Posterior vena cava (tissue), 2 donors: ENCODE results near the gene ENKD1. TPM values are rescaled to one million over a fixed set of nuclear protein-coding genes. Genes with fewer than 3 reads are reported as not detected.
"Not testable (repeated sequence)": the region's sequence is repeated elsewhere in the genome, so short reads cannot be mapped to it uniquely, and the experiment has no call there.

Experiments
- DNase-seq: peaks from one replicate; pipeline ENCODE4 v3.0.0-alpha.2; 2020; ENCODE audit warnings: low spot score
- intact Hi-C, 2 donors: fragments of 100-400 bp; cut with DNase I; formaldehyde crosslinking; loops; one replicate each; pipeline versions ENCODE4 v1.14.1 to v1.14.2; 2022 to 2023
- long read RNA-seq, 2 donors: library from polyadenylated mRNA; unstranded; transcript quantifications; one replicate each; pipeline ENCODE4 v2.0.0, GENCODE V29; 2020 to 2021
- total RNA-seq, 2 donors: library from RNA; stranded (reverse); fragmentation: NEBNext Ultra II Directional; extraction: Animal tissue kit (Norgen Biotek cat#: 25700); gene quantifications; one replicate each; pipeline ENCODE4 v1.2.1, GENCODE V29; 2021
- donor health status: DM: yes; HTN: yes; CAD: no.
- donor health status: DM: yes; HTN: yes; CAD: no.

Gene ENKD1, protein sequence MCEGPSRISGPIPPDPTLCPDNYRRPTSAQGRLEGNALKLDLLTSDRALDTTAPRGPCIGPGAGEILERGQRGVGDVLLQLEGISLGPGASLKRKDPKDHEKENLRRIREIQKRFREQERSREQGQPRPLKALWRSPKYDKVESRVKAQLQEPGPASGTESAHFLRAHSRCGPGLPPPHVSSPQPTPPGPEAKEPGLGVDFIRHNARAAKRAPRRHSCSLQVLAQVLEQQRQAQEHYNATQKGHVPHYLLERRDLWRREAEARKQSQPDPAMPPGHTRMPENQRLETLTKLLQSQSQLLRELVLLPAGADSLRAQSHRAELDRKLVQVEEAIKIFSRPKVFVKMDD
- total RNA-seq = 10 to 100 TPM; 12.2 to 12.6 TPM
- long read RNA-seq, donor 1, transcript ENKD1-201 (7 exons, 1,579 nt) = major isoform, 6 of 8 reads
- long read RNA-seq, donor 1, partial matches to known transcripts = 1 of 8 reads
- long read RNA-seq, donor 1, other reads (novel, unspliced or antisense) = 1 of 8 reads
- long read RNA-seq, donor 2, partial matches to known transcripts = 2 of 7 reads
- long read RNA-seq, donor 2, other reads (novel, unspliced or antisense) = 3 of 7 reads

DNA sequence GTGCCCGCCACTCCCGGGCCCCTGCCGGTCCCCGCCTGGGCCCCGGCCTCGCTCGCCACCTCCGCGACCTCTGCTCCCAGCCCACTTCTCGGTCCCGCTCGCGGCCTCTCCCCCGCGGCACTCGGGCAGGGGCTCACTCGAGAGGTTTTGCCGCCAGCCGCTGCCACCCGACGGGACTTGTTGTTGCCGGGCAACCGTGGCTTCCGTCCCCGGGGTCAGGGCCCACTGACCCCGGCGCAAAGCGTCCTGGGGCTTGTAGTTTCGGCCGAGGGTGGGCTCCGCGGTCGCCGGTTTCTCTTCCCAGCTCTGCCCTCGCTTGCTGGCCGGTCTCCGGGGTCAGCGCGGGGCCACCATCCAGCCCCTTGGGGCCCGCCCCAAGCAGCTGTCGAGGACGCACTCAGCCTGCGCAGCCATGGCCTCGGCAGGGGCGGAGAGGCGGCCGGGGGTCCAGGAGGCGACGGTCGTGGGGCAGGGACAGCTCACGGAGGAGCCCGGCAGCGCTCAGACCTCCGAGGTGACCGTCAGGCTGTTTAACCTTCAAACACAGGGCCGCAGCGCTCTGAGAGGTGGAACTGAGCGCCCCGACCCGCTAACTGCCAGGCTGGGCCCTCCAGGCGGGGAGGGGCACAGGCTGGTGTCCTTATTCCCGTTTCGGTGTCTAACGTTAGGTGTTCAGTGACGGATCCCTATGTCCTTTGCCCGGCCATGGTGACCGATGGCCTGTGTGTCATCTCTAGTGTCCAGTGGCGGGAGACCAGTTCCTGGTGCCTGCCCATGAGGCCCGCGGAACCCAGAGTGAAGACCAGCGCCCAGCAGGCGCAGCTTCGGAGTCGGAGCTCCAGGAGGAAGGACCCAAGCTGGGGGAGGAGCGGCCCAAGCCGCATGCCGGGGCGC, at the start of gene ENKD1, which contains the start of gene C16orf86:
TSS of gene ENKD1 (minus strand) at position 192 of the 894 bp plus-strand sequence. CDS start 308 bp downstream, outside the sequence.
TSS of gene C16orf86 (plus strand) at position 256 of the 894 bp plus-strand sequence. CDS start at position 413, 157 bp downstream.
- DNase-seq = peak; percentile 95
- intact Hi-C loops = loop anchor here (5.0 to 10.0 kb wide), 3 partner anchors 102 to 145 kb away; partner anchors contain the start of gene CTCF (in 2 of the 2)

DNA sequence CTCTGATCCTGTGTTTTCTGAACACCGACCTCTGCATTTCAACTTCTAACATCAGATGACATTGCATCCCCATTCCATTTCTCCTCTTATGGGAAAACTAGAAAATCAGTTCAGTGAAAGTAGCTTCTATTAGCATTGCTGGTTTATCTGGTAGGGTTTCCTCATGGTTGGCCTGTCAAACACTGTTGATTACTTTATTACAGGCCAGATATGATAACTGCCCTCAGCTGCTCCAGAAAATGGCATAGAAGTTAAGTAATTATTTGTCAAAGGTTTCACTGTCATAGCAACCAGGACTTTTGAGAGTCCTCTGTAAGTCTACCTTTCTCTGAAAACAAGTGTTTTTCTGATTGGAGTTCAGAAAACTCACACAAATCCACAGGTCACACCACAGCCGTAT, 49.5 kb upstream of the ENKD1 start:
- DNase-seq = no peak
- intact Hi-C loops = no loop called here

DNA sequence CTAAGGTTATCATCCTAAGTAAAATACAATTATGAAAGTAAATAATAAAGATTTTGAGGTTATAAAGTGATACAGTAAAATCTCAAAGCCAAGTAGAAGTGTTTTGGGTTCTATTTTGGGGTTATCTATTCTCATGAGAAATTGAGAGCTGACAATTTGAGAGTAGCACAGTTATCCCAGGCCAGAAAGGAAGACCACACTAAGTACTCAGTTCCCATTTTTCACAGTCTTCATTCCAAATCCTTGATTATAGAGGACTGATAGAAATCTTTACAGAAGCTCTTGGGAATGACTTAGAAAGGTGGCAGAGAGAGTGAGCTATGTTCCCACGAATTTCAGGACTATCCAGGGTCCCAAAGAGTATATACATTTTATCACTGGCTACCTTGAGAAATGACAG, 48.0 kb upstream of the ENKD1 start:
- intact Hi-C loops = no loop called here

DNA sequence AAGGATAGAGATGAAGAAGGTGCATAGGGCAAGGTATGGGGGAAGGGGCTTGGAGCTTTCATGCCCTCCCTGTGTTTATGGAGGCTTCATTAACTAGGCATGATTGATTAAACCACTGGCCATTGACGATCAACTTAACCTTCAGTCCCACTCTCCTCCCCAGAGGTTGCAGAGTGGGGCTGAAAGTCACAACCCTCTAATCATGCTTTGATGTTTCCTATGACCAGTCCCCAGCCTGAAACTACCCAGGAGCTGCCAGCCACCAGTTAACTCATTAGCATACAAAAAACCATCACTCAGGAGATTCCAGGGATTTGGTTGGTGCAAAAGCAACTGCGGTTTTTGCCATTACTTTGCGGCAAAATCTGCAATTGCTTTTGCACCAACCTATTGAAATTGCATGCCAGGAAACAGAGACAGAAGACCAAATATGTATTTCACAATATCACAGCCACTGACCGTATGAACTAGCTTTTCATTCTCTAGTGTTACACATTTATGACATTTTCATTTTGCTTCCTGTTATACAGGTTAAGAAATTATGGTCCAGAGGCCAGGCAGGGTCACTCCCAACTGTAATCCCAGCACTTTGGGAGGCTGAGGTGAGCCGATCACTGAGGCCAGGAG, 47.2 kb upstream of the ENKD1 start:
- intact Hi-C loops = no loop called here
- DNase-seq = no peak

More for the DNA sequence above, 48.0 kb upstream of the ENKD1 start:
- DNase-seq = no peak

DNA sequence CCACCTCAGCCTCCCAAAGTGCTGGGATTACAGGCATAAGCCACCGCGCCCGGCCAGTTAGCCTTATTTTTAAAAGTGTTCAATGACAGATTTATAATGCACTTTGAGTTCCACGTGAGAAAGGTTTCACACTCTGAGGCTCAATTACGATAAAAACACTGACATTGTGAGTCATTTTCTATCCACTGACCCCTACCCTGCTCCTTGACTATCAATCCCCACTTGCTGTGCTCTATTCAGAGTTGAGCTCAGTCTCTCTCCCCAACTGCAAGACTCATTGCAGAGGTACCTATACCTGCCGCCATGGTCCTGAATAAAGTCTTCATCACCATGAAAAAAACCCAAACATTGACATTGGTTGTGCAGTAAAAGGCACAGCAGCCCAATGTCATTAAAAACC, 44.1 kb upstream of the ENKD1 start:
- intact Hi-C loops = no loop called here
- no peak for DNase-seq

DNA sequence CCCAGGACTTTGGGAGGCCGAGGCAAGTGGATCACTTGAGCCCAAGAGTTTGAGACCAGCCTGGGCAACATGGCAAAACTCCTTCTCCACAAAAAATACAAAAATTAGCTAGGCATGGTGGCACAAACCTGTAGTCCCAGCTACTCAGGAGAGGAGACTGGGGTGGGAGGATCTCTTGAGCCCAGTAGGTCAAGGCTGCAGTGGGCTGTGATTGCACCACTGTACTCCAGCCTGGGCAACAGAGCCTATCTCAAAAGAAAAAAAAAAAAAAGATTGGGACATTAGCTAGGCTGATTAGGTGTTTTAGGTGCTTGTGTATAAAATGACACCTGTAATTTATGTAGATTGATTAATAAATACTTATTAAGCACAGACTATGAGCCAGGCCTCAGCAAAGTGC, 42.5 kb upstream of the ENKD1 start:
- intact Hi-C loops = no loop called here
- DNase-seq = no peak

DNA sequence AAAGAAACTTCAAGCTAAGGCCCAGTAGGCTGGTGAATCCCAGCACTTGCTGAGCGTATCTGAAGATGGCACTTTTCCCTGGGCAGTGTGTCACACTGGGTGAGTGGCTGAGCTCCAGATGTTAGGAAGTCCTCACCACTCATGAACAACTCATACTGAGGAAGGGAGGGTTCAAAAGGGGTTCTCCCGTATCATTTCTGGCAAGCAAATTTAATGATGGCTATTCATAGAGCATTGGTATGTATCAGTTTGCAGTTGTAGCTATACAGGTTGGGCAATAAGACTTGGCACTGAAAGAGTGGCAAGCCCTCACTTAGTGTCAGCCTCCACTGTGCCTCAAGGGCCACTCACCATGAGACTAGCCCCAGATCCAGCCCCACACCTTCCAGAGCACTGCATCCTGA, 41.8 kb upstream of the ENKD1 start:
- DNase-seq = no peak
- intact Hi-C loops = no loop called here

DNA sequence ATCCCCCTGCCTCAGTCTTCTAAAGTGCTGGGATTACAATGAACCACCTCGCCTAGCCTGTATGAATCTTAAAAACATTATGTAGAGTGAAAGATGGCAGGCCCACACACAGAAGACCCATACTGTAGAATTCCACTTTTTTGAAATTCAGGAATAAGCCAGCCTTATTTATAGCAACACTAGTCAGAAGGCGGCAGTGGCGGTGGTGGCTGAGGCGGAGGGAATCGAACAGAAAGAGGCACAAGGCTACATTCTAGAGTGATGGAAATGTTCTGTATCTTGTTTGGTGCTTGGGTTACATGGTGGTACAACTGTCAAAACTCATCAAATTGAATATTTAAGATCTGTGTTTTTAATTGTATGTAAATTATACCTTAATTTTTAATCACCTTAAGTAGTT, 41.2 kb upstream of the ENKD1 start:
- no peak for DNase-seq
- intact Hi-C loops = no loop called here

DNA sequence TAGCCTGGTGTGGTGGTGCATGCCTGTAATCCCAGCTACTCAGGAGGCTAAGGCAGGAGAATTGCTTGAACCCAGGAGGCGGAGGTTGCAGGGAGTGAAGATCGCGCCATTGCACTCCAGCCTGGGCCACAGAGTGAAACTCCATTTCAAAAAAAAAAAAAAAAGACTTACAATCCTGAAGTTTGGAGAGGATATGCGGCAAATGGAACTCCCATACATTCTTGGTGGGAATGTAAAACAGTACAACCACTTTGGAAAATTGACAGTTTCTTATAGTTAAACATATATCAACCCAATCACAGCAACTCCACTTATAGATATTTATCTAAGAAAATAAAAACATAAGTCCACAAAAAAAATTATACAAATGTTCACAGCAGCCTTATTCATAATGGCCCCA, 40.7 kb upstream of the ENKD1 start:
- intact Hi-C loops = no loop called here

DNA sequence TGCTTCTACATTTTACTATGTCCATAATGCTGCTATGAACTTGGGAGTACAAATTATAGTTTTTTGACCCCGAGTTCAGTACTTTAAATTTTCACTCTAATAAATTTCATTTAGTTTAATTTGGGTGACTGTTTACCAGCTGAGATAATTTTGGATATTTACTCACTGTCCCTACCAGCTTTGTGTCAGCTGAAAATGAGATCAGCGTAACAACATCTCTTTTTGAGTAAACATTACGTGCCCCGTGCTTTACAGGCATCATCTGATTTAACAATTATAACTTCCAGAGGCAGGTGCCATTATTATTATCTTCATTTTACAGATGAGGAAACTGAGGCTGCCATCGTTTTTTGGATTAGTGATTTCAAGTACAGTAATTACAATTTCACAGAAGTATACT, 37.6 kb upstream of the ENKD1 start:
- intact Hi-C loops = no loop called here
- DNase-seq = no peak

More for the DNA sequence above, 40.7 kb upstream of the ENKD1 start:
- DNase-seq = no peak

DNA sequence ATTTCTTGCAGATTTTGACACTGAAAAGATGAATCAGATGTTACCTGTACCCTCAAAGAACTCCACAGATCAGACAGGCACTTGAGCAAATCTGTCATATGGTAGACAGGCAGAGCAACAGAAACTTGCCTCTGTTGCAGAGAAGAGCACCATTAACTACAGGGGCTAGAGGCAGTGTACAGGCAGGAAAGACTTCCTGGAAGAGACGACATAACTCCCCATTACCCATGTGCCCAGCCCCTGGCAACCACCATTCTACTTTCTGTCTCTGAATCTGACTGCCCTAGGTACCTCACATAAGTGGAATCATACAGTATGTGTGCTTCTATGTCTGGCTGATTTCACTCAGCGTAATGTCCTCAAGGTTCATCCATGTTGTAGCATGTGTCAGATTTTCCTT, 37.1 kb upstream of the ENKD1 start:
- intact Hi-C loops = no loop called here

DNA sequence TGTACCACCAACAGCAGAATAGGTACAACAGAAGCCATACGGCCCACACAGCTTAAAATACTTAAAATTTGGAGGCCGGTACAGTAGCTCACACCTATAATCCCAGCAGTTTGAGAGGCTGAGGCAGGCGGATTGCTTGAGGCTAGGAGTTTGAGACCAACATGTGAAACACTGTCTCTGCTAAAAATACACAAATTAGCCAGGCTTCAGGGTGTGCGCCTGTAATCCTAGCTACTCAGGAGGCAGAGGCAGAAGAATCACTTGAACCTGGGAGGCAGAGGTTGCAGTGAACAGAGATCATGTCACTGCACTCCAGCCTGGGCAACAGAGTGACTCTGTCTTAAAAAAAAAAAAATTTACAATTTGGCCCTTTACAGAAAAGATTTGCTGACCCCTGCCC, 35.6 kb upstream of the ENKD1 start:
- intact Hi-C loops = no loop called here
- no peak for DNase-seq

More for the DNA sequence above, 37.1 kb upstream of the ENKD1 start:
- no peak for DNase-seq

DNA sequence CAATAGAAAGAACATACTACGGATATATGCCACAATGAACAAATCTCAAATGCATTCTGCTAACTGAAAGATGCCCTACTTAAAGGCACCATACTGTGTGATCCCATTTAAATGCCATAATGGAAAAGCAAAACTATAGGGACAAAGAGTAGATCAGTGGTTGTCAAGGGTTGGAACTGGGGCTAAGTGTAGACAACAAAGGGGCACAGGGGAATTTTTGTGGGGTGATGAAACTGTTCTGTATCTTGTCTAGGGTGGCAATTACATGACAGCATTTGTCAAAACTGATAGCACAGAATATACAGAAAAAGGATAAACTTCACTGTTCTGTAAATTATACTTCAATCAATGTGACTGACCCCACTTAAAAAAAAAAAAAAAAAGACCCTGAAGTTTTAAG, 34.9 kb upstream of the ENKD1 start:
- intact Hi-C loops = no loop called here
- DNase-seq = no peak

DNA sequence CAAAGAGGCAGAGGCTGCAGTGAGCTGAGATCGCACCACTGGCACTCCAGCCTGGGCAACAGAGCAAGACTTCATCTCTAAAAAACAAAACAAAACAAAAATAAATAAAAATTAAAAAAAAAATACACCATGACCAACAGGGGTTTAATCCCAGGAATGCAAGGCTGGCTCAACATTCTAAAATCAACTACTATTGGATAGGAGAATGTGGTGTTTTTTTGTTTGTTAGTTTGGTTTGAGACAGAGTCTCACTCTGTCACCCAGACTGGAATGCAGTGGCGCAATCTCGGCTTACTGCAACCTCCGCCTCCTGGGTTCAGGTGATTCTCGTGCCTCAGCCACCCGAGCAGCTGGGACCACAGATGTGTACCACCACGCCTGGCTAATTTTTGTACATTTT, 32.7 kb upstream of the ENKD1 start:
- intact Hi-C loops = no loop called here
- no peak for DNase-seq

DNA sequence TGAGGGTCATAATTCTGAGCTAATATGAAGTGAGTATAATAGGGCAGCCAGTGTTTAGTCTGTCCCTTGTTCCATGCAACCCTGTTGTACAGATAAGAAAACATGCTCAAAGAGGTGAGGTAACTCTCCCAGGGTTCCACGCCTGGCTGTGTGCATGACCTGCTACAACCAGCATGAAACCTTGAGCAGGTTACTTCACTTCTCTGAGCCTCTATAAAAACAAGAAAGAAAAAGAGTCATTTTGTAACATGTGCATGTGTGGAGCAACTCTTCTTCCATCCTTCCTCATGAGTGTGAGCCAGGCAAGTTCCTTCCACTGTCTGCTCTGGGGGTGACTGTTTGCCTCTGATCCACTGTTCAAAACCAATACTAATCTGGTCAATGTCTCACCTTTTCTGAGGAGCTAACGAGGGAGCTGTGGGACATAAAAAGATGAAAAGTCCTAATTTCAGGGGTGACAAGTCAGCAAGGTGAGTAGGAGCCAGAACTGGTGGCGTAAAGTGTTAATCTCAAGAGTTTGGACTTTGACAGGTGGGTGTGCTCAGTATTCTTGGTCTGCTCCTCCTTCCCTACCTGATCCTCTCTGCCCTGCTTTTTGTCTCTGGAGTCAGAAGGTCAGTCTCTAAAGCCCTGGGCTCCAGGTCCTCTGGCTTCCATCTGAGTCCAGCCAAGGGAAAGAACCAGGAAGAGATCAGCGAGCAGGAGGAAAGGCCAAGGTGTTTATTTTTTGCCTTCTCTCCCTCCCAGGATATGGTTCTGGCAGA, 31.1 kb upstream of the ENKD1 start:
- intact Hi-C loops = no loop called here
- no peak for DNase-seq

DNA sequence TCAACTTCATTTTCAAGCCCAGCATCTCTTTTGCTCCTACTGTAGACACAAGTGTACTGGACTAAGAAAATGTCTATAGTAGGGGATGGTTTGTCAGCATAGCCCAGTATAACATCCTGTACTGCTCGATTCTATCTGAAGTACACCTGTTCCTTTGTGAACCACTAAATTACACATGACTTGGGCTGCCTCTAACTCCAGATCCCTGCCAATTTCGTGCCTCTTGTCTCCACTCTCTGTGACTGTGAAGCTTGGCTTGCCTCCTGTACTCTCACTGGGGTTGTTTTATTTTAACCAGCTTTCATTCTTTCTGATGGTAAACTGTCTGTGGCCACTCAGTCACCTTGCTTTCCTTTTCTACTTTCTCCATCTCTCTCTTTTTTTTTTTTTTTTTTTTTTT, 28.1 kb upstream of the ENKD1 start:
- no peak for DNase-seq
- intact Hi-C loops = no loop called here

DNA sequence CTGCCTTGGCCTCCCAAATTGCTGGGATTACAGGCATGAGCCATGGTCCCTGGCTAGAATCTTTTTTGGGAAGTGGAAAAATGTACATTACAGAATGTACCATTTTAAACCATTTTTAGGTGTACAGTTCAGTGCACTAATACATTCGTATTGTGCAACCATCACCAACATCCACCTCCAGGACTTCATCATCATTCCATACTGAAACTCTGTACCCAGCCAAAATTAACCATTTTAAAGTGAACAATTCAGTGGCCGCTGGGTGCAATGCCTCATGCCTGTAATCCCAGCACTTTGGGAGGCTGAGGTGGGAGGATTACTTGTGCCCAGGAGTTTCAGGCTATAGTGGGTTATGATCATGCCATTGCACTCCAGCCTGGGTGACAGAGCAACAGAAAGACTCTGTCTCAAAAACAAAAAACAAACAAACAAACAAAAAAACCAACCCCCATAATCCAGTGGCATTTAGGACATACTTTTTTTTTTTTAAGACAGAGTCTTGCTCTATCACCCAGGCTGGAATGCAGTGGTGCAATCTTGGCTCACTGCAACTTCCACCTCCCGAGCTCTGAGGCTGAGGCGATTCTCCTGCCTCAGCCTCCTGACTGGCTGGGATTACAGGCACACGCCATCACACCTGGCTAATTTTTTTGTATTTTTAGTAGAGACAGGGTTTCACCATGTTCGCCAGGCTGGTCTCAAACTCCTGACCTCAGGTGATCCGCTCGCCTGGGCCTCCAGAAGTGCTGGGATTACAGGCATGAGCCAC, 27.2 kb upstream of the ENKD1 start:
- intact Hi-C loops, DNase-seq: not testable (repeated sequence)
